Type B pancreatic cell (in vitro differentiated cells): Measurements from ENCODE around the gene RNPS1. TPM values are rescaled to one million over a fixed set of nuclear protein-coding genes. Genes with fewer than 3 reads are reported as not detected.

Source experiments
- DNase-seq: peaks from one replicate; pipeline ENCODE4 v3.0.0; 2021; ENCODE audit warnings: mixed read lengths; ENCODE audit not compliant: unreplicated experiment; ENCODE audit errors: extremely low spot score
- H3K27ac Mint-ChIP-seq: 2 replicates; pipeline ENCODE4 v1.8.0; 2021; ENCODE audit warnings: mild to moderate bottlenecking, mixed read lengths
- H3K27me3 Mint-ChIP-seq: 2 replicates; pipeline ENCODE4 v1.8.0; 2021; ENCODE audit warnings: mixed read lengths
- H3K36me3 Mint-ChIP-seq: 2 replicates; pipeline ENCODE4 v1.8.0; 2021; ENCODE audit warnings: mixed read lengths
- H3K4me1 Mint-ChIP-seq: one replicate; pipeline ENCODE4 v1.8.0; 2021; ENCODE audit warnings: mixed read lengths; ENCODE audit not compliant: unreplicated experiment
- H3K4me3 Mint-ChIP-seq: 2 replicates; pipeline ENCODE4 v1.8.0; 2021; ENCODE audit warnings: mild to moderate bottlenecking, mixed read lengths
- H3K9me3 Mint-ChIP-seq: 2 replicates; pipeline ENCODE4 v1.8.0; 2021; ENCODE audit warnings: mixed read lengths
- CTCF ChIP-seq: fragments of 200-600 bp; sonication (generic); conservative IDR thresholded peaks from 2 replicates; pipeline ENCODE4 v1.5.0; 2021; ENCODE audit warnings: antibody characterized with exemption, mild to moderate bottlenecking
- total RNA-seq: library from RNA; stranded (reverse); gene quantifications from 2 replicates; pipeline ENCODE4 v1.2.1, GENCODE V29; 2021; ENCODE audit warnings: low replicate concordance

RNPS1 gene
- total RNA-seq, 1 donor from 2014 or later = 241 TPM

- Mint-ChIP-seq H3K4me1 (peaks cover 11% of the 10 kb centered on the region), H3K27me3 (no peaks in the 10 kb centered on the region), H3K27ac (peak overlapping the region; percentile 57), H3K9me3 (no peaks in the 10 kb centered on the region), H3K4me3 (peak overlapping the region; percentile 94), H3K36me3 (no peaks in the 10 kb centered on the region)
- no peak for DNase-seq
- TF ChIP-seq CTCF = no peak
These were observed 51.6 kb downstream of the RNPS1 start for GRCh38 chr16:2216330-2216729.

DNA sequence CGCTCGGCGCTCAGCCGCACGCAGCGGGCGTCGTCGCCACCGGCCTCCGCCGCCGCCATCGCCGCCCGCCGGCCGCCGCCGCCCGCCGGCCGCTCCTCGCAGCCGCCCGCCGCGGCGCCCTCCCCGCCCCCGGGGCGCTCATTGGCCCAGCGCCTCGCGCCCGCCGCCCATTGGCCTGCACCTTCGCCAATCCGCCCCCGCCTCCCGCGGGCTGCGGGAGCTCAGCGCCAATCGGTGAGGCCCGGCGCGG is 53.3 kb downstream of the RNPS1 start, which contains the start of gene PGP:
Gene PGP, minus strand, starts transcription at position 122 of the 250 bp plus-strand sequence. Its CDS starts 63 bp downstream, at position 59.
- DNase-seq = no peak
- peak within 1 kb of the TSS; percentile 94 for H3K4me3 Mint-ChIP-seq
- H3K27ac Mint-ChIP-seq = peak within 1 kb of the TSS; percentile 91
- H3K4me1 Mint-ChIP-seq = peaks cover 11% of the 10 kb centered on the region
- no peaks in the 10 kb centered on the region for H3K27me3 Mint-ChIP-seq
- H3K9me3 Mint-ChIP-seq = no peaks in the 10 kb centered on the region
- no peak for TF ChIP-seq CTCF
- no peaks in the 10 kb centered on the region for H3K36me3 Mint-ChIP-seq

DNA sequence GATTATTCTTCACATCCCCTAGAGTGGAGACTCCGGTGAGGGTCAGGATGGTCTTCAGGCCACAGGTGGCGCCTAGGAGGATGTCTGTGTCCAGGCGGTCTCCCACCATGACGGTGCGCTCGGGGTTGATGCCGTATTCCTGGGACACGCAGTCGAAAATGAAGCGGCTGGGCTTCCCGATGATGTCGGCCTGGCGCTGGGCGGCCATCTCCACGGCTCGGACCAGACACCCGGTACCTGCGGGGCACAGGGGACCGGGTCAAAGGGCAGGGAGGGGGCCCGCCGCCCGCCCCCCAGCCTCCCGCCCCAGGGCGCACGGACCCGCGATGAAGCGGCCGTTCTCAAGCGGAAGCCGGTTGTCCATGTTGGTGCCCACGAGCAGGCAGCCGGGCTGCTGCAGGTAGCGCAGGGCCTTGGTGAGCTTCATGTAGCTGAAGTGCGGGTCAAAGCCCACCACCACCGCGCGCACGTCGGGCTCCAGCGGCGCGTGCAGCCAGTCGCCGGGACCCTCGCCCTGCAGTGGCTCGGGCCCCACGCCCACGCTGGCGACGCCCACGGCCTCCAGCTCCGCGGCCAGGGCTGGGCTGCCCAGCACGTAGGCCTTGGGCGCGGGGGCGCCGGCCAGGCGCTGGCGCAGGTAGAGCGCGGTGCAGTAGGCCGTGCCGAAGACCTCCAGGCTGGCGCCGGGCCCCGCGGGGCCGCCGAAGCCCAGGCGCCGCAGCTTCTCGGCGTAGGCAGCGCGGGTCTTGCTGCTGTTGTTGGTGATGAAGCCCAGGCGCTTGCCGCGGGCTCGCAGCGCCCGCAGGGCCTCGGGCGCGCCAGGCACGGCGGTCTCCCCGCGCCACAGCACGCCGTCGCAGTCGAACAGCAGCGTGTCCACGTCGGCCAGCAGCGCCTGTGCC is 53.9 kb downstream of the RNPS1 start:
- TF ChIP-seq CTCF = no peak
- Mint-ChIP-seq H3K4me1 (peaks cover 11% of the 10 kb centered on the region), H3K27ac (peak overlapping the region; percentile 91), H3K36me3 (no peaks in the 10 kb centered on the region), H3K4me3 (peak overlapping the region; percentile 86), H3K9me3 (no peaks in the 10 kb centered on the region), H3K27me3 (no peaks in the 10 kb centered on the region)
- DNase-seq = no peak

DNA sequence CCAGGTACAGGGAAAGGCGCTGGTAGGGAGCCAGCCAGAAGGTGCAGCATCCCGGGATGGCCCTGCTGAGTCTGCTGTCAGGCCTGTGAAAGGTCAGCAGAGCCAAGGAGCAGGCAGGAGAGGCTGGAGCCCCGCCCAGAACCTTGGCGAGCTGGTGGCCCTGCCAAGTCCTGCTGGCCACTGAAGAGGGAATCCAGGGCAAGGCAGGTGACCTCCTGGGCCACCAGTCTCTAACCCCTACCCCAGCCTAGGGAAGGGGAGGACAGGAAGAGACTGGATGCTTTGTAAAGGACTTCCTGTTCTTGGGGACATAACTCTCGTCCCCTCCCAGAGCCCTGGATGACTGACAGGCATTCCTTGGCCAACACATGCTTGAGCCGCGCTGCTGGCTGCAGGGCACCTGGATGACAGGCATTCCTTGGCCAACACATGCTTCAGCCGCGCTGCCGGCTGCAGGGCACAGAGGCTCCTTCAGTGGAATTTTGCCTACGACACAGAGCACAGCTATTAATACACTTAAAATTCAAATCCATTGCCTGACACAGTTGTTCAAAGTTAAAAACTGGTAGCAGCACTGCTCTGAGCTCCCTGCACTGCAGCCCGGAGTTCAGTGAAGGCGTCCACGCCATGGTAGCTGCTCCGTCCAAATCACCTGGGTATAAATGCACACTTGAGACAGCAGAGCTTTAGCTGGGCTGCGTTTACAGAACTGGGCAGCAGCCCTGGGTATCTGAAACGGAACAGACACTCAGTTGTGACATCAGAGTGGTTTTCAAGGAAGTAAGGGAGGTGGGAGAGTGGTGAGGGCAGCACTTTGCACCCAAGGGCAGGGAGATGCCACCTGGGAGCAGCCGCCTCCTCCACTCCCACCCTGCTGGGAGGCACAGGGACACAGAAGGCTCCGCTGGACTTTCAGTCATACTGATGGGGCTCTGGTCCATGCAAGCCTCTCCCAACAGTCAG is 55.3 kb downstream of the RNPS1 start:
- TF ChIP-seq CTCF = no peak
- Mint-ChIP-seq H3K27me3 (no peaks in the 10 kb centered on the region), H3K4me1 (peaks cover 13% of the 10 kb centered on the region), H3K9me3 (no peaks in the 10 kb centered on the region), H3K27ac (peak overlapping the region; percentile 91), H3K4me3 (peak overlapping the region; percentile 86), H3K36me3 (peaks cover 1% of the 10 kb centered on the region)
- no peak for DNase-seq

DNA sequence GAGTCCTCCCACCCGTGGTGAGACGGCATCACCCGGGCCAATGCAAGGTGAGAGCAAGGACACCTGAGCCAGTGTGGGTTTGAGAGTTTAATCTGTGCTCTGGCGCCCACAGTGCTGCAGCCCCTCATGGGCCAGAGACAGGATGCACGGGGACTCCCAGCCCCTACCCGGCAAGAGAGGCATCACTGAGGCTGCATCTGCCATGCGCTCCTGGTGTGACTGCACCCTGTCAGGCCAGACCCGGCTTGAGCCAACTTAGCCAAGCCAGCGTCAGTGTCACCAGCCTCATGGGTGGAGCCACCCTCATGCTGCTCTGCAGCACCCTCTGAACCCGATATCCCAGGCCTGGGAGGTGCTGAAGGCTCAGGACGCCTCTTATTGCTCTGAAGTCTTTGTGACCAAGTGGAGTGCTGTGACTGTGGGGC is 56.0 kb downstream of the RNPS1 start:
- Mint-ChIP-seq H3K9me3 (no peaks in the 10 kb centered on the region), H3K4me3 (peak overlapping the region; percentile 58), H3K27me3 (no peaks in the 10 kb centered on the region), H3K36me3 (peaks cover 4% of the 10 kb centered on the region), H3K27ac (no peak overlapping the region), H3K4me1 (peaks cover 17% of the 10 kb centered on the region)
- no peak for DNase-seq
- no peak for TF ChIP-seq CTCF
